ENCODE measurements around the gene SOST. TPM values are rescaled to one million over a fixed set of nuclear protein-coding genes. Genes with fewer than 3 reads are reported as not detected.

SOST gene
- total RNA-seq, 1 donor from 2014 or later, result 2.0 TPM

DNA sequence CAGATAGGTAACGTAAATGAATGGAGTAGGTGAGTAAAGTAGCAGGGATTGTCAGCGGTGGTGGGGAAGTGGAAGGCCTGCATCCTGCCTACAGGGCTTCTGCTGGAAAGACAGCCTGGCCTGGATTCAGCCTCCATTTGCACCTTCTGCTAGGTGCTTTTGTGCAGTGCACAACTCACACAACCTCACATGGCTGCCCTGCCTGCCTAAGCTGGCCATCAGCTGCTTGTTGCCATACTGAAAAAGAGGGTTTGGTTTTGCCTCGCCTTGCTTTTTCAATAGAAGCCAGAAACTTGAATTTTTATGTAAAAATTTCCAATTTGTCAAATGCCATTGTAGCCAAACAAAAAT, 36.3 kb downstream of the SOST start:
- peaks cover 6% of the 10 kb centered on the region for H3K27me3 Mint-ChIP-seq
- H3K27ac Mint-ChIP-seq, result peak overlapping the region; percentile 63
- H3K4me1 Mint-ChIP-seq (ENCODE audit: unreplicated experiment), result peaks cover 49% of the 10 kb centered on the region
- TF ChIP-seq CTCF (conservative IDR thresholded peaks at IDR 0.05), result no peak
- H3K4me3 Mint-ChIP-seq, result peak overlapping the region; percentile 90
- no peak for DNase-seq (ENCODE audit: extremely low spot score, unreplicated experiment)
- no peaks in the 10 kb centered on the region for H3K36me3 Mint-ChIP-seq
- no peaks in the 10 kb centered on the region for H3K9me3 Mint-ChIP-seq

- Mint-ChIP-seq H3K4me3 (peak overlapping the region; percentile 90), H3K27ac (peak overlapping the region; percentile 81), H3K27me3 (peaks cover 9% of the 10 kb centered on the region), H3K9me3 (no peaks in the 10 kb centered on the region), H3K36me3 (no peaks in the 10 kb centered on the region), H3K4me1 (ENCODE audit: unreplicated experiment) (peaks cover 53% of the 10 kb centered on the region)
- no peak for DNase-seq (ENCODE audit: extremely low spot score, unreplicated experiment)
- TF ChIP-seq CTCF (conservative IDR thresholded peaks at IDR 0.05), result no peak
These were observed 36.9 kb downstream of the SOST start for GRCh38 chr17:43721537-43722268.

DNA sequence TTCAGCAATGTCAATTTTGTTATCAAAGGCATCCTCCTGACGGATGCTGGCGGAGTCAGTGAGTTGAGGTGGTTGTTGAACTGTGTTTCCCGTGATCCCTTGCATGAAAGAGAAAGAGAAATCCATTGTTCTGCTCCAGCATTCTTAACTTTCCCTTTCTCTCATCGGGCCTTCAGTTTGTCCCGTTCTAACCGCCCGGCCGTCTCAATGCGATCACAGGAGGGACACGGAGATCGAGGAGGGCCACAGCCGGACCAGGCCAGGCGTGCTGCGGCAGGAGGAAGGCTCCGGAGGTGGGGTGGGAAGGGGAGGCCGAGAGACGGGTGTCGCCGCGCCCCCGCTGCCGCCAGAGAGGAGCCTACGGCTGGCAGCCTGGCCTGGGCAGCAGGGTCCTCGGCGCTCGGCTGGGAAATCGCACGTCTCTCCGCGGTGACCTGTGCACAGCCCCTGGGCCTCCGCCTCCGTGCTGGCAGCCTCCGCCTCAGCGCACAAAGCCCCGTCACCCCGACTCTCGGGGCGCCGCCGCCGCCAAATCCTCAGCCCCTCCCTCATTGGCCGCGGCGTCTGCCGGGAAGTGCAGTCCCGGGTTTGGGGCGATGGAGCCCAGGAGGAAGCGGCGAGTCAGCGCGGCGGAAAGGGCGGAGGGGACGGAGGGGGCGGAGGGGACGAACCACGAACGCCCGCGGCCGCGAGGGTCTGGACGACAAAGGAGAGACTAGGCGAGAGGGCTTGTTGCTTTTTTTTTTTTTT, 38.1 kb downstream of the SOST start:
- peaks cover 53% of the 10 kb centered on the region for H3K4me1 Mint-ChIP-seq (ENCODE audit: unreplicated experiment)
- no peak for TF ChIP-seq CTCF (conservative IDR thresholded peaks at IDR 0.05)
- H3K27ac Mint-ChIP-seq, result peak overlapping the region; percentile 91
- no peaks in the 10 kb centered on the region for H3K9me3 Mint-ChIP-seq
- peak overlapping the region; percentile 90 for H3K4me3 Mint-ChIP-seq
- peaks cover 10% of the 10 kb centered on the region for H3K27me3 Mint-ChIP-seq
- DNase-seq (ENCODE audit: extremely low spot score, unreplicated experiment), result peak; percentile 77
- no peaks in the 10 kb centered on the region for H3K36me3 Mint-ChIP-seq

DNA sequence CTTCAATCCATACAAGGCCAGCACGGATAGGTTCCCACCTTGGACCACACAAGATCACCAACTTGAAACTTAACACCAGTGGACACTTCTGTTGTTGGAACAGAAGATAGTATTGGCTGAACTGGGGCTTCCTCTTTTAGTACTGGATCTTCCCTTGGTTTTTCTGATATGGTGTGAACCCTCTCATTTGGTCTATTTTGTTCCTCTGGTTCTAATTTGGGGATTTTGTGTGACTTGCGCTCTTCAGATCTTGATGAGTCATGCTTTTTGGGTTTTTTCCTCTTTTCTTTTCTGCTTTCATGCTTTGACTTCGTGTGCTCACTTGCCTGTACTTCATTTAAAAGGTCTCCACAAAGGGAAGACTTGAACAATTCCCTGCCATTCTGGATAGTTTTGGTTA, 39.0 kb downstream of the SOST start:
- Mint-ChIP-seq H3K36me3 (no peaks in the 10 kb centered on the region), H3K27me3 (peaks cover 16% of the 10 kb centered on the region), H3K9me3 (no peaks in the 10 kb centered on the region), H3K27ac (peak overlapping the region; percentile 91), H3K4me1 (ENCODE audit: unreplicated experiment) (peaks cover 54% of the 10 kb centered on the region), H3K4me3 (peak overlapping the region; percentile 90)
- DNase-seq (ENCODE audit: extremely low spot score, unreplicated experiment), result no peak
- no peak for TF ChIP-seq CTCF (conservative IDR thresholded peaks at IDR 0.05)

DNA sequence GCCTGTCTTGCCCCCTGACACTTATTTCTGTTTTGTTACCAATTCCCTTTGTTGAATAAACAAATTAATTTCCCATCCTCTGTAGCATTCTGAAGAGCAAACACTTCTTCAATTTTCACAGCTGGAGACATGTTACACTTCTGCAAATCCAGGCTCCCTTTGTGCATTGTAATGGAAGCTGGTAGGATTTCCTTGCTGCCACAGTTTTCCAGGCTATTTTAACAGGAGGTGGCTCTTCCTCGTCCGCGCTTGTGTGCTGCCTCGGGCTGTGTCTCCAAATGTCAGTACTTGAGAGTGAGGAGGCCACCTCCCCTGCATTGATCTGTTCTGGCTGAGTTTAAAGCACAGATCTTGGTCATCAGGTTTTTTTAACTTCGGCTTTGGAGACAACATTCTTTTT, 40.0 kb downstream of the SOST start:
- peak overlapping the region; percentile 34 for H3K27ac Mint-ChIP-seq
- H3K4me1 Mint-ChIP-seq (ENCODE audit: unreplicated experiment), result peaks cover 56% of the 10 kb centered on the region
- H3K9me3 Mint-ChIP-seq, result no peaks in the 10 kb centered on the region
- no peak for TF ChIP-seq CTCF (conservative IDR thresholded peaks at IDR 0.05)
- DNase-seq (ENCODE audit: extremely low spot score, unreplicated experiment), result no peak
- peak overlapping the region; percentile 19 for H3K4me3 Mint-ChIP-seq
- H3K27me3 Mint-ChIP-seq, result peaks cover 23% of the 10 kb centered on the region
- H3K36me3 Mint-ChIP-seq, result no peaks in the 10 kb centered on the region

All from type B pancreatic cell (in vitro differentiated cells).